H7 (cell line): Measurements from ENCODE around the gene STK32A. TPM values are rescaled to one million over a fixed set of nuclear protein-coding genes. Genes with fewer than 3 reads are reported as not detected.

ENCODE experiments used
- DNase-seq: peaks from one replicate; pipeline ENCODE4 v3.0.0; 2012
- H3K27me3 ChIP-seq: 2 replicates; pipeline ENCODE4 v1.6.0; 2011; ENCODE audit warnings: mild to moderate bottlenecking, low read length; ENCODE audit not compliant: control insufficient read depth, insufficient read depth
- H3K36me3 ChIP-seq: replicated peaks from 2 replicates; pipeline ENCODE4 v1.5.1; 2011; ENCODE audit warnings: low read length; ENCODE audit not compliant: control insufficient read depth, insufficient read depth
- H3K4me3 ChIP-seq: 2 replicates; pipeline ENCODE4 v1.5.1; 2011; ENCODE audit warnings: low read depth, mild to moderate bottlenecking, control low read depth, low read length, moderate library complexity; ENCODE audit not compliant: insufficient read depth
- total RNA-seq: library from RNA; depleted of rRNA; stranded (reverse); fragments of >200 nt; shearing (Covaris generic); gene quantifications from 2 replicates; pipeline ENCODE4 v1.2.3, GENCODE V29; 2014

STK32A gene
- total RNA-seq, 1 experiment from 2014 or later, result 0.35 TPM

DNA sequence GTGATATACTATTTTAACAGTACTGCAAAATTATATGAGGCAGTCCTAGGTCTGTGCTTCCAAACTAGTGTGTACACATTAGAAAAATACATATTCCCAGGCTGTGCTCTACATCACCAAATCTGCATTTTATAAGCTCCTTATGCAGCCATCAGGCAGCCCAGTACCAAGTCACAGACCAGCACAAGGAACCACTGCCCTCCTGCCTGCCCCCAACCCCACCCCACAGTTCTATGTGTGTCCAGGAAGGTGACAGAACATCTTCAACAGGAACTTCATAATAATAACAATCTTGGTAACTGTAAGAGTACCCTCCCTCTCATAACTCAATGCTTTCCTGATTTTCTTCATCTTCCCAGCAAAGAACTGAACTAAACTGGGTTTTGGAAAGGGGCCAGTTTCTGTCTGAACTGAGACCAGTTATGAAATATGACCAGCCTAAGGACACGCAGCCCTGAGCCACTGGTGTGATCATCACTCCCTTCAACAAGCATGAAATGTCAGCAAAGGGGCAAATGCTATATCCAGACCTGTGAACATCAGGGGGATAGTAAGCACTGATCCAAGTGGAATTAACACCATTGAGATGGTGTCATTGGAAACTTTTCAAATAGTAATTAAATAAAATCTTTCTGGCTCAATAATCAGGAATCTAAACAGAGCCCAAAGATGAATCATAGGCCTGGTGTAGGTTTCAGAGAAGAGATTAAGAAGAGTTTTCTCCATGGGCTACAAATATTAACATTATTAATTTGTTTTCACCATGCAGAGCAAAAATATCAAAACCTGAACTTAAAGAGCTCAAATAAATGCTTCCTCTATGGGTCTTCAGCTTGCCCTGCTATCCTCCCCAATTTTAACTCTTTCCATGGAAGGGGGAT lies 192.9 kb downstream of the STK32A start:
- no peaks in the 10 kb centered on the region for H3K27me3 ChIP-seq
- H3K4me3 ChIP-seq, result no peak overlapping the region
- DNase-seq, result no peak
- H3K36me3 ChIP-seq, result peaks cover 4% of the 10 kb centered on the region

DNA sequence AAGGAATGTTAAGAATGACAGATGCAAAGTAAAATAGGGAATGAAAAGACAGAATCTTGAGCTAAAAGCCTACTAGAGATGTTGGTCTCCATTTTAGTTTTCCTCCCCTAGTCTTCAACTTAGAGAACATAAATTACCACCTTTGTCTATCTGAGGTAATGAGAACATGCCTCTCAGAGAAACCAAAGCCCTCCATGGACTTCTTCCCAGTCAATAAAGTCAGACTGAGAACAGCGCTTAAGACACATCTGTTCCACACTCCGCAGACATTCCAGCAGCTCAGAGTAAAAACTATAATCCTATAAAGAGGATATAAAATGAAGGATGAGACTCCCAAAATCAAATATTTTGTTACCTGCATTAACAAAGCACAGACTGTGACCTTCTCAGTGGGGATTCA lies 195.8 kb downstream of the STK32A start:
- Histone ChIP-seq H3K27me3 (no peaks in the 10 kb centered on the region), H3K36me3 (no peaks in the 10 kb centered on the region), H3K4me3 (no peak overlapping the region)
- no peak for DNase-seq

DNA sequence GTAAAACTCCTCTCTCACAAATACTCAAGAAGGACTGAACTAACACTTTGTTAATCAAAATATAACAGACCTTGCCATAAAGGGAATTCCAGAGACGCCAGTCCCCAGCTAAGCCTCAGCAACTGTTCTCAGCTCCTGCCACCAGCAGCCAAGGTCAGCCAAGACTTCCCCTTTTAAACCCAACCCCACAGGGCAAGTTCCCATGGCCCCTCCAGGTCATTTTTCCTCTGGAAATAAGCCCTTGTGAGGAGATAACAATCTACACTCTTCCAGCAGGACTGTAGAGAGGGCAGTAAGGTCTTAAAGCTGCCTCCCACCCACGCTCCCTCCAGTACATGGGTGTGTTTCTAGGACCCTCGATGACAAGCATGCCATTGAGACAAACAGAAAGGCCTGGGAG lies 196.8 kb downstream of the STK32A start:
- H3K27me3 ChIP-seq, result no peaks in the 10 kb centered on the region
- no peaks in the 10 kb centered on the region for H3K36me3 ChIP-seq
- DNase-seq, result no peak
- H3K4me3 ChIP-seq, result no peak overlapping the region

DNA sequence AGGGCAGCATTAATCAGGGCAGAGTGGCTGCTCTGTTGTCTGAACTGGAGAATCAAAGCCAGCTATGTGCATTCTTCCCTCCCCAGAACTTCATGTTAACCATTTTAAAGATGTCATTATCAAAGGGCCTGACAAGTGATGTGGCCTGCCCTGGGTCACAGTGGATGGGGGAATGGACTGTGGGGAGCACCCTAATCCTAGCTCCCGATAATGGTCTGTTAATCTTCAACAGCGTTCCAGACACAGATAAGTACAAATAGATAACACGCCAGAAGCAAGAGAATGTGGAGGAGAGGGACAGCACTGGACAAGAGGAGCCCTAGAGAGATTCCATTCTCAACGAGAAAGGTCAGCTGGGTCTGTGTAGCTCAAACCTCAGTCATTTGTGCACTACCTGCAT lies 197.5 kb downstream of the STK32A start:
- Histone ChIP-seq H3K36me3 (peaks cover 1% of the 10 kb centered on the region; the same call in 1 of the 2 replicates), H3K27me3 (no peaks in the 10 kb centered on the region), H3K4me3 (no peak overlapping the region)
- DNase-seq, result no peak

DNA sequence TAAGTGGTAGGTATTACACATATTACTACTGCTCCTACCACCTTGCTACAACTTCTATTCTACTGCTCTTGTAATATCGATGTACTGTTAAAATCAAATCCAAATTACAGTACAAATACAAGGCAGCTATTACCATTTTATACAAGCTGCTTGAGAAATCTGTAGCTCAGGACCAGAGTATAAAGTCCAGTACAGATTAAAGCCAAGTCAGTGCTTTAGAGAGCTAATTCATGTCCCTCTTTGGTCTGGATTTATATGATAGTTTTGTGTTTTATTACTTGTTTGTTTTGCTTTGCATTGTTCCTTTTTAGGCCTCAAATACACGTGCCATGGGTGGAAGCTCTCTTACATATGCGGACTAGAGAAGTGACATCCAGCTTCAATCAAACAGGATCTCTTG lies 199.2 kb downstream of the STK32A start:
- no peak overlapping the region for H3K4me3 ChIP-seq
- H3K27me3 ChIP-seq, result no peaks in the 10 kb centered on the region
- no peak for DNase-seq
- H3K36me3 ChIP-seq, result peaks cover 1% of the 10 kb centered on the region; the same call in 1 of the 2 replicates

DNA sequence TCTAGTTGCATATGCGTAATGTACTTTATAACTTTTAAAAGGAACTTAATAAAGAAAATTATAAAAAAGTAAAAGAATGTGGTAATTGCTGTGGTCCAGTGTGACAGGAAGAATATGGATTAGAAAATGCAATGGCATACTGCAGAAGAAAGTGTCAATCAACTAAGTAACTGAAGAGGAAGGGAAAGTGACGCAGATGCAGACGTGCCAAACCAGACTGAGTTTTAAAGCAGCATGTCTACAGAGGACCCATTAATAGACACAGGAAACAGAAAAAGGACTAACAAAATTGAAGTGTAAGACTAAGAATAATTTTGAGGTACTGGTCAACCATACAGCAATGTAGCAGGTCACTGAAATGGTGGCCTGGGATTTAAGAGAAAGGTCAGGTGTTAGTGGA lies 201.8 kb downstream of the STK32A start:
- DNase-seq, result no peak
- Histone ChIP-seq H3K4me3 (no peak overlapping the region), H3K36me3 (peaks cover 1% of the 10 kb centered on the region; the same call in 1 of the 2 replicates), H3K27me3 (no peaks in the 10 kb centered on the region)

DNA sequence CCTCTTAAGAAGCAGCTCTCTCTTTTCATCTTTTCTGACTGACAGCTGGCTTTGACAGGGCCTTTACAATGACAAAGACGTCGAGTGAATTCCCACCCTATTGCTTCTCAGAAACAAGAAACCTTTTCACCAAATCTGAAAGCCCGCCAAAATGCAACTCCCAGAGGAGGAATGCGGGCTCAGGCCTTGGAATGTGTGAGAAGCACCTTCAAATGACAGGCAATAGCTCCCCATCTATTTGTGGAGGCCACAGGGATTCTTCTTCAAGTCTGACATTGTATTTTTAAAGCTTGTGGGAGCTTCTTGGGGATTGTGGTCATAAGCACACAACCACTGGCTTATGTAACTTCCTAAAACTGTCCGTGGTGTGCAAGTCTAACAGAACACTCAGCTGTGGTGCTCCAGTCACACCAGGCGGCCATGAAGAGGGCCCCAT lies 202.4 kb downstream of the STK32A start:
- no peak for DNase-seq
- Histone ChIP-seq H3K4me3 (no peak overlapping the region), H3K36me3 (peaks cover 1% of the 10 kb centered on the region; the same call in 1 of the 2 replicates)

More for the DNA sequence above, 202.4 kb downstream of the STK32A start:
- no peaks in the 10 kb centered on the region for H3K27me3 ChIP-seq
